ENCODE results near the gene GPN2.
"Not testable (repeated sequence)": the region's sequence is repeated elsewhere in the genome, so short reads cannot be mapped to it uniquely, and the experiment has no call there.

The GPN2 gene

DNA sequence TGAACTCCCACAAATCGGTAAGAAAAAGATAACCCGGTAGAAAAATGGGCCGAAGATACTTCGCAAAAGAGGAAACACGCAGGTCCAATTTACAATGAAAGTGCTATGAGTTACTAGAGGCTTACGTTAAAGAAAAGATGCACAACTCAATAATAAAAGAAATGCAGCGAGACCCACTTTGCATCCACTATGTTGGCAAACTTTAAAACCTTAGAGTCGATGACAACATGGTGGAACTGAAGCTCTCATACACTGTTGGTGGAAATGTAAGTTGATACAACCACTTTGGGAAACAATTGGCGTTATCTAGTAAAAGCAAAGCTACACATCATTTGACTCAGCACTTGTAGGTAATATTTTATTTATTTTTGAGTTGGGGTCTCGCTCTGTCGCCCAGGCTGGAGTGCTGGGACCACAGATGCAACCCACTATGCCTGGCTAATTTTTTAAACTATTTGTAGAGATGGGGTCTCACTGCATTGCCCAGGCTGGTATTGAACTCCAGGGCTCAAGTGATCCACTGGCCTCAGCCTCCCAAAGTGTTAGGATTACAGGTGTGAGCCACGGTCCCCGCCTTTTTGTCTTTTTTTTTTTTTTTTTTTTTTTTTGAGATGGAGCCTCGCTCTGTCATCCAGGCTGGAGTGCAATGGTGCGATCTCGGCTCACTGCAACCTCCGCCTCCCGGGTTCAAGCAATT is 10.9 kb upstream of the GPN2 start:
- DNase-seq (ENCODE audit: low read depth): no peak

- peak; percentile 68 for DNase-seq (ENCODE audit: low read depth)
Observed at GRCh38 chr1:26900001-26900814, 10.1 kb upstream of the GPN2 start, which contains the start of gene GPATCH3. TSS of gene GPATCH3 (minus strand) at chr1:26900467. CDS start at chr1:26900442, 25 bp downstream.

- no peak for DNase-seq (ENCODE audit: low read depth)
Observed at GRCh38 chr1:26897351-26897750, 7.3 kb upstream of the GPN2 start.

GRCh38 chr1:26894263-26894662 is 4.2 kb upstream of the GPN2 start:
- DNase-seq (ENCODE audit: low read depth): no peak

GRCh38 chr1:26890467-26890796 is 349 bp upstream of the GPN2 start:
- DNase-seq (ENCODE audit: low read depth): no peak

GRCh38 chr1:26888231-26888630 is 1.9 kb downstream of the GPN2 start:
- DNase-seq (ENCODE audit: low read depth): no peak

DNA sequence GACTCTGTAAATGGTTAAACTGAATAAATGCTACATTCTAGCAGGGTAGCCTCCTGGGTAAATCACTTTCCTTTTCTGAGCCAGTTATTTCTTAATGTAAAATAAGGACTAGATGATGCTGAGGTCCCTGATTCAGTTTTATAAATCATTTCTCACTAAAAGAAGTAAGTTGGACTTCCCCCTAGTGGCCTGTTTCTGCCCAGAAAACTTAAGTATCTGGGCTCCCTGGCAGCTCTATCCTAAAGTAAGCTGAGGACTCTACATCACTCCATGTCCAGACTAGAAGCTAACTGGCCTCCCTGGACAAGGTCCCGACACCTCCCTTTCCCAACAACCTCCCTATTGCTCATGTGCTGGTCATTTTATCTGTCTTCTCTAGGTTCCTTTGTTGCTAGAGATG is 3.0 kb downstream of the GPN2 start:
- DNase-seq (ENCODE audit: low read depth): no peak

DNA sequence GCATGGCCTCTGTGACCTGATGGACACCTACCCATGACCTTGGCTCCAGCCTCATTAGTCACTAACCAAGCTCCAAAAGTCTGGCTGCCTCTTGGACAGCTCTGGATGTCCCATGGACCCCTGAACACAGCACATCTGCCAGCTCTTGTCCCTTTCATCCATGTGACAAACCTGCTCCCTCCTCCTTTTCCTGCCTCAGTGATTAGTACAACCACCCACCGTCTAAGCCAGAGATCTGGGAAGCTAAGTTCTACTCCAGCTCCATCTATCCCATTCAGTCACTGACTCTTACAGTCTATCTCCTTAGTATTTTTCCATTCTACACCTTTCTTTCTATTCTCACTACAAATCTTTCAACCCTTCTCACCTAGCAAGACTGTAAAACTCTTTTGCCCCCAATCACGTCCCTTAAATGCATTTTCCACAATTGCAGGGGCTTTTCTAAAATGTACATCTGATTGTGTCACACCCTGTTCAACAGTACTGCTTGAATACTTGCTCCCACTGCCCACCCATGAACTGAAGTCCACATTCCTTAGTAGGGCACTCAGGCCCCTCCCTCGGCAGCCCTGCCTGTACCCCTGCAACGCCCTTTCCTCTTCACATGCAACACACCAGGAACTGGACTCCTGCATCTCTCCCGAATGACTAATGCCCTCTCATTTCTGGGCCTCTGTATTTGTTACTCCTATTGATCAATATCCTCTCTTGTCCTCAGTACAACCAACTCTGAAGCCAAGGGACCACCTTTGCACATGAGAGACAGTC is 7.2 kb downstream of the GPN2 start:
- DNase-seq (ENCODE audit: low read depth): no peak

DNA sequence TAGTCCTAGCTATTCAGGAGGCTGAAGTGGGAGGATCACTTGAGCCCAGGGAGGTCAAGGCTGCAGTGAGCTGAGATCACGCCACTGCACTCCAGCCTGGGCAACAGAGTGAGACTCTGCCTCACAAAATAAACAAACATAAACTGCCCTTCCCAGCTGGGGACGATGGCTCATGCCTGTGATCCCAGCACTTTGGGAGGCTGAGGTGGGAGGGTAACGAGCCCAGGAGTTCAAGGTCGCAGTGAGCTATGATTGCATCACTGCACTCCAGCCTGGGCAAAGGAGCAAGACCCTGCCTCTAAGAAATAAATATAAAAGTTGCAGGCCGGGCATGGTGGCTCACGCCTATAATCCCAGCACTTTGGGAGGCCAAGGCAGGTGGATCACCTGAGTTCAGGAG is 8.5 kb downstream of the GPN2 start:
- DNase-seq (ENCODE audit: low read depth): not testable (repeated sequence)

DNA sequence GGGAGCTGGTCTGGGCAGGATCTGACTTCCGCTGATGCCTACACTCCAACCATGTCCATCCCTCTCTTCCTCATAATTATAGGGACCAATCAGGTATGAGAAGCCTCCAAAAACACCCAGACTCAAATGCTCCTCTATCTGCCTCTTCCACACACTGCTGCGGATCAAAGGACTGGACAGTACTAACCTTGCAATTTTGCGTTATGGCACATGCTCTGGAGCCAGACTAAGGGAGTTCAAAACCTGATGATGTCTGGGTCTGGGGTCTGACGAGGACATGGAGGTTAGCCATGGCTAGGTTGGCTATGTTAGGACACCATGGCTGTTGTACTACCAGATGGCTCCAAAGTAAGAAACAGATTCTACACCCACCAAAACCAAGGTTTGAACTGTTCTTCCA is 10.3 kb downstream of the GPN2 start:
- DNase-seq (ENCODE audit: low read depth): no peak

DNA sequence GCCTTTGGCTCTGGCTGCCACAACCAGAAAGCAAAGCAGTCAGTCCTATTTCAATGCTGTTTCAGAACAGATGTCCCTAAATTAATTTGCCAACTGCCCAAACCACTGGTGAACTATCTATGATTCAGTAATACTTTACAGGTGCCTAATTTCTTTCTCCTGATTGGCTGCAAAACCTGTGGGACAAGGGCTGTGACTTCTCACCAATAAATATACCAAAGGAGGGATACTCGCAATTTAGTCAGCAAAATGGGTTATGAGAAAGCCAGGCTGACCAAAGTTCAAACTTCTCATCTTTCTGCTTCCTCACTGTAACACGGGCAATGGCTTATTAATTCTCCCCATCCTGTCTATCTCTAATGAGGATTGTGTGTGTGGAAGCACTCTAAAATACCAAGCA is 12.8 kb downstream of the GPN2 start:
- DNase-seq (ENCODE audit: low read depth): no peak

- no peak for DNase-seq (ENCODE audit: low read depth)
Observed at GRCh38 chr1:26874896-26875295, 15.2 kb downstream of the GPN2 start.

- DNase-seq (ENCODE audit: low read depth): not testable (repeated sequence)
Observed at GRCh38 chr1:26873097-26873496, 17.0 kb downstream of the GPN2 start.

- DNase-seq (ENCODE audit: low read depth): peak; percentile 81
Observed at GRCh38 chr1:26864610-26865480, 25.2 kb downstream of the GPN2 start.

DNA sequence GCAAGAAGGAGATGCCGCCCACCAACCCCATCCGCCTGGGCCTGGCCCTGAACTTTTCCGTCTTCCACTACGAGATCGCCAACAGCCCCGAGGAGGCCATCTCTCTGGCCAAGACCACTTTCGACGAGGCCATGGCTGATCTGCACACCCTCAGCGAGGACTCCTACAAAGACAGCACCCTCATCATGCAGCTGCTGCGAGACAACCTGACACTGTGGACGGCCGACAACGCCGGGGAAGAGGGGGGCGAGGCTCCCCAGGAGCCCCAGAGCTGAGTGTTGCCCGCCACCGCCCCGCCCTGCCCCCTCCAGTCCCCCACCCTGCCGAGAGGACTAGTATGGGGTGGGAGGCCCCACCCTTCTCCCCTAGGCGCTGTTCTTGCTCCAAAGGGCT is 26.4 kb downstream of the GPN2 start:
- no peak for DNase-seq (ENCODE audit: low read depth)

- DNase-seq (ENCODE audit: low read depth): no peak
Observed at GRCh38 chr1:26862781-26863684, 27.1 kb downstream of the GPN2 start, which contains the start of gene SFN. TSS of gene SFN (plus strand) at chr1:26863149. CDS start at chr1:26863213, 64 bp downstream.

GRCh38 chr1:26861889-26862378 is 28.1 kb downstream of the GPN2 start:
- DNase-seq (ENCODE audit: low read depth): no peak

- no peak for DNase-seq (ENCODE audit: low read depth)
Observed at GRCh38 chr1:26861286-26861701, 28.8 kb downstream of the GPN2 start.

DNA sequence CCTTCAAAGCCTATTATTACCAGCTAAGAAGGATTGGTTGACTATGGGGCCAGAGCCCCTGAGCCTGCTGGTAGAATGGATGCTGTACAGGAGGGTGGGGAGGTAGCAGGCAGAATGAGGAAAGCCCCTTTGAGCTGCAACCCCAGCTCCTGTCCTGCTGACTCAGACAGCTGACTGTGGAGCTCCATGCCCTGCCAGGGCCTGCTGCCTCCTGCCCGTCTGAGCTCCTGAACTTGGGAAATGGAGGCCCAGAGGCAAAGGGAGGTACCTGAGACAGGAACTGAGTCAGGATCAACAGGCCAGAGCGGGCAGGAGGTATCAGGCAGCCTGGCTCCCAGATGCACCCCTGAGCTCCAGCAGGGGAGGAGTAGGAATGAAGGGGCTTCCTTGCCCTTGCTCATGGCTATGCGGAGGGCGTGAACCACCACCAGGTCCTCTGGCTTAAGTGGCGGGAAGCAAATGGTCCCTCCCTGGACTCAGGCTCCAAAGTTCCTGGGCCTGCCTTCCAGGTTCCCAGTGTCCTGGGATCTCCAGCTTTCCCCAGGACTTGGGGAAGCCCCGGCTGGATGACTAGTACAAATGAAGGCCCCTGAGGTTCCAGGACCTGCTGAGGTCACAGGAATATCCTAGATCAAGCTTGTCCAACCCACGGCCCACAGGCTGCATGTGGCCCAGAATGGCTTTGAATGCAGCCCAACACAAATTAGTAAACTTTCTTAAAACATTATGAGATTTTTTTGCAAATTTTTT is 31.0 kb downstream of the GPN2 start:
- no peak for DNase-seq (ENCODE audit: low read depth)

DNA sequence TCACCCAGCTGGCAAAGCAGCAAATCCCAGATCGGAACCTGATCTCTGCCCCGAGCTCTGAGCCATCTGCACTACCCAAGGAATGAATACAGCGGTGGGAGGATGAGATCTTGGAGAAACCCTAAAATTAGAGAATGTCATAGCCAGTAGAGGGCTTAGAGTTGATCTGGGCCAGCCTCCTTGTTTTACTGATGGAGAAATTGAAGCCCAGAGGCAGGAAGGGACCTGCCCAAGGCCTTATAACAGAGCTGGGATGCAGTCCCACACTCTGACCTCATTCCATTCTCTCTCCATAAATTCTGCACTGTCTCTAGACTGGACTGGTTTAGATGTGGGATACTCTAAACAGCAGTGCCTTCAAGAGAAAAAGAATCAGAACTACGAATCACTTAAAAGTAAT is 31.9 kb downstream of the GPN2 start:
- DNase-seq (ENCODE audit: low read depth): no peak
